ENCODE results near the gene RDH16.
"Not testable (repeated sequence)": the region's sequence is repeated elsewhere in the genome, so short reads cannot be mapped to it uniquely, and the experiment has no call there.

RDH16 gene

DNA sequence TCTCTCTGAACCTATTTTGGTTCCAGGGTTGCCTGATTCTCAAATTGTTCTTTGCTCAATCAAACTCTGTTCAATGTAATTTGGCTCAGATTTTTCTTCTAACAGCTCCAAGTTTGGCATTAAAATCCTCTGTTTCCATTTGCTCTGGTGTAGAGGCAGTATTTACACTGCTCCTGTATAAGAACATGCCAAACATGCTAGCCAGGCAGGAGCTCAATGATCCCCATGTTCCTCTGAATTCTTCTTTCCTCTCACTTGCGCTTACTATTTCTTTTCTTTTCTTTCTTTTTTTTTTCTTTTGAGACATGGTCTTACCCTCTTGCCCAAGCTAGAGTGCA, 40.4 kb downstream of the RDH16 start:
- no peak for DNase-seq (ENCODE audit: low spot score)

DNA sequence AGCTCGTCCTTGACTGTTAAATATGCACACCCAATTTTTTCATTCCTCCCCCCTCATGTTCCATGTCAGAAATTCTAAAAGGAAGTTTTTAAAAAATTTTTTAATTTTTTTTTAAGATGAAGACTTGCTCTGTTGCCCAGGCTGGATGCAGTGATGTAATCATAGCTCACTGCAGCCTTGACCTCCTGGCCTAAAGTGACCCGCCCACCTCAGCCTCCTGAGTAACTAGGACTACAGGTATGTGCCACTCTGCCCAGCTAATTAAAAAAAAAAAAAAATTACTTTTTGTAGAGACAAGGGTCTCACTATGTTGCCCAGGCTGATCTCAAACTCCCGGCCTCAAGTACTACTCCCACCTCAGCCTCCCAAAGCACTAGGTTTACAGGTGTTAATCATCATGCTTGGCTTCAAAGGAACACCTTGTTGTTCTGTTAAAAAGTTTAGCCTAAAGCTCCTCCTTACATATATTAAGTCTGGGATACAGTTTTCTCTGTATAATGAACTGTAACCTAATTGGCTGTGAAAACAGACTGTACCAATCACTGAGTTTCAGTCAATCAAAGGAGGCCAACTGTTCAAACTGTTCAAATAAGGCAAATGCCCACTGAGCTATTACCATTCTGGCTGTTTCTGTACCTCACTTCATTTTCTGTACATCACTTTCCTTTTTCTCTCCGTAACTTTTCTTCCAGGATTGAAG, 41.0 kb downstream of the RDH16 start:
- DNase-seq (ENCODE audit: low spot score) = no peak

DNA sequence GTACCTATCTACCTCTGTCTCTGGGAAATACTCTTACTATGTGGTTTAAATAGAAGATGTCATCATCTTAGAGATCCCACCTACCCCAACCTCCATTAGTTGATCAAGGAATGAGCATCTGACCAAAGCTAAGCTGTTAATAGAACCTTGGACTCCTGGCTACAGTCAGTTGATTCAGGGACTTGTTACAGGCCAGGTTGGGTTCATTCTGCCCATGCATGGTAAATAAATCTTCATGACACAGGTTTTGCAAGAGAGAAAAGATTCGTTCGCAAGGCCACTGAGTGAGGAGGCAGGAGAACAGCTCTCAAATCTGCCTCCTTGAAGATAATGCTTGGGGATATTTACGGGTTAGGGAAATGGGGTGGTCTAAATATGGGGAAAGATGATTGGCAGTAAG, 42.7 kb downstream of the RDH16 start:
- no peak for DNase-seq (ENCODE audit: low spot score)

DNA sequence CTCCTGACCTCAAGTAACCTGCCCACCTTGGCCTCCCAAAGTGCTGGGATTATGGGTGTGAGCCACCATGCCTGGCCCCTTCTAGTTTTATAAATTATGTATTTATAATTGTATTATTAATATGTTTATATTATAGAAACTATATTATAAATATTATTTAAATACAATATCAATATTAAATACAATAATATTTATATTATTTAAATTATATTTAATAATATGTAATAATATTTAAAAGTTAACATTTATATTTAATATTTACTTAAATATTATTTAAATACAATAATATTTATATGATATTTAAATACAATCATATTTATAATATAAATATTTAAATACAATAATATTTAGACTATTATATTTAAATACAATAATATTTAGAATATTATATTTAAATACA, 43.2 kb downstream of the RDH16 start:
- no peak for DNase-seq (ENCODE audit: low spot score)

DNA sequence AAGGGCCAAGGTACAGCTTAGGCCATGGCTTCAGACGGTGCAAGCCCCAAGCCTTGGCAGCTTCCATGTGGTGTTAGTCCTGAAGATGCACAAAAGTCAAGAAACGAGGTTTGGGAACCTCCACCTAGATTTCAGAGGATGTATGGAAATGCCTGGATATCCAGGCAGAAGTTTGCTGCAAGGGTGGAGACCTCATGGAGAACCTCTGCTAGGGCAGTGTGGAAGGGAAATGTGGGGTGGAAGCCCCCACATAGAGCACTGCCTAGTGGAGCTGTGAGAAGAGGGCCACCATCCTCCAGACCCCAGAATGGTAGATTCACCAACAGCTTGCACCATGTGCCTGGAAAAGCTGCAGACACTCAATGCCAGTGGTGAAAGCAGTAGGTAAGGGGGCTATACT, 48.0 kb downstream of the RDH16 start:
- DNase-seq (ENCODE audit: low spot score) = not testable (repeated sequence)

DNA sequence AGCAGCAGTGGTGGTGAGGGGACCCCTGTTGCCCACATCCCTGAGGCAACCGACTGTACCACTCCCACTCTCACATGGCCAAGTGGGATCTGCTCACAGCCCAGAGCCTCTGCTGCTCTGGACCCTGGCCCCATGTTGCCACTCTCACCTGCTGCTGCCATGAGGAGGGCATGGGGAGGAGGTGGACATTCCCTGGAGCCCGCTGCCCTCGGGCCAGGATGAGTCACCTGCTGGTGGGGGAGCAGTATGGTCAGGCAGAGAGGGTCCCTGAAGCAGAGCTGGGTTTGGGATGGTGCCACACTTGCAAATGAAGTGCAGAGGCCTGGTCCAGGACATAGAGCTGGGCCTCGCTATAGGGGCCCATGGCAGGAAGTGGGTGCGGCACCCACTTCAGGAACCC, 49.3 kb downstream of the RDH16 start:
- DNase-seq (ENCODE audit: low spot score) = no peak

DNA sequence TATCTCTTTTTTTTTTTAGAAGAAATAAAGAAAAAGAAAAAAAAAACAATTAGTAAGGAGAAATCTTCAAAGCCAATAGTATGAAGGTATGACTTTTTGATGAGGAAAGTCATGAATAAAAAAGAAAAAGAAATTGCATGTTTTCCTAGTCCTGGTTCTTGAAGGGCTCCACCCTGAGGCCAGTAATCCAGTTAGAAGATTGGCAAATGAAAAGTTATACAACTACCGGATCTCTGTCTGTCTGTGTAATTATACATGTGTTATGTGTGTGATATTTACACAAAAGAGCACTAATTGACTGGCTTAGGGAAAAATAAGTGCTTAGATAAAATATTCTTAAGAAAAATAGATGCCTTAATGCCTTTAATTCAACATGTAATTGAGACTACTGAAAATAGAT, 51.6 kb downstream of the RDH16 start:
- DNase-seq (ENCODE audit: low spot score) = no peak

DNA sequence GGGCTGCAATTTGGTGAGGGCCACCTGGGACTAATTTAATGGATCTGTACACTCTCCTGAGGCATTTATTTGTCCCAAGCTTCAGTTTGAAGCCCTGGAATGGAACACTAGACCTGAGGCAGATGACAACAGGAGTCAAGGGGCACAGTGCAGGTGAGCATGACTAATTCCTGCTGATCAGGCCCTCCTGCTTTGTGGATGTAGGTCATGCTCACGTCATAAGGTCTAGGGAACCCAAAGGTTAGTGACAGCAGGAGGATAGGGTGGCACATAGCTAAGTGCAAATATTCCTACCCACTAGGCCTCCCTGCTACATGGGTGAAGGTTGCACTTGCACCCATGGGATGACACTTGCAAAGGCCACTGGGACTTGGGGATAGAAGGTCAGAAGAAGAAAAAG, 54.0 kb downstream of the RDH16 start:
- DNase-seq (ENCODE audit: low spot score) = no peak
